Calu3 (cell line): ENCODE measurements around the gene SUCLA2. TPM values are rescaled to one million over a fixed set of nuclear protein-coding genes. Genes with fewer than 3 reads are reported as not detected.
"Not testable (repeated sequence)": the region's sequence is repeated elsewhere in the genome, so short reads cannot be mapped to it uniquely, and the experiment has no call there.

Experiments used
- BruUV-seq: library from RNA; stranded (reverse); fragments of 400-500 nt; replicated peaks from 2 replicates; lab custom pipeline; 2021; lab: Mats Ljungman, UMichigan
- CTCF ChIA-PET: fragments of 300-600 bp; sonication (Branson Sonifier 250); formaldehyde crosslinking; loops from one replicate; lab custom pipeline; 2022; ENCODE audit warnings: antibody characterized with exemption; lab: Charles Lee
- DNase-seq: peaks from one replicate; pipeline ENCODE4 v3.0.0; 2022
- H3K27ac Mint-ChIP-seq: one replicate; pipeline ENCODE4 v1.8.0; 2022; ENCODE audit warnings: mixed read lengths; ENCODE audit not compliant: unreplicated experiment
- H3K27me3 Mint-ChIP-seq: one replicate; pipeline ENCODE4 v1.8.0; 2022; ENCODE audit warnings: mixed read lengths; ENCODE audit not compliant: unreplicated experiment
- H3K36me3 Mint-ChIP-seq: one replicate; pipeline ENCODE4 v1.8.0; 2022; ENCODE audit warnings: mild to moderate bottlenecking, moderate library complexity, mixed read lengths; ENCODE audit not compliant: insufficient read depth, unreplicated experiment
- H3K4me1 Mint-ChIP-seq: one replicate; pipeline ENCODE4 v1.8.0; 2022; ENCODE audit warnings: mild to moderate bottlenecking, low read depth, mixed read lengths; ENCODE audit not compliant: unreplicated experiment
- H3K4me3 Mint-ChIP-seq: one replicate; pipeline ENCODE4 v1.8.0; 2022; ENCODE audit warnings: mild to moderate bottlenecking, low read depth, moderate library complexity, mixed read lengths; ENCODE audit not compliant: unreplicated experiment
- H3K9me3 Mint-ChIP-seq: one replicate; pipeline ENCODE4 v1.8.0; 2022; ENCODE audit warnings: low read depth, mixed read lengths; ENCODE audit not compliant: unreplicated experiment
- CTCF ChIP-seq: fragments of 200-600 bp; IDR thresholded peaks from one replicate; pipeline ENCODE4 v1.8.0; 2022; ENCODE audit warnings: antibody characterized with exemption; ENCODE audit not compliant: unreplicated experiment
- intact Hi-C: fragments of 100-400 bp; cut with micrococcal nuclease; formaldehyde crosslinking; loops from one replicate; pipeline ENCODE4 v1.10.0; 2022; ENCODE audit not compliant: unreplicated experiment
- total RNA-seq: library from RNA; stranded (reverse); gene quantifications from 2 replicates; pipeline ENCODE4 v1.2.3, GENCODE V29; 2022

Gene SUCLA2
- total RNA-seq, 1 experiment from 2014 or later, result 36.7 TPM

GRCh38 chr13:48006396-48006795 is 5.3 kb upstream of the SUCLA2 start:
- H3K4me3 Mint-ChIP-seq, result no peak overlapping the region
- H3K36me3 Mint-ChIP-seq, result peaks cover 12% of the 10 kb centered on the region
- intact Hi-C loops, result no loop called here
- no peaks in the 10 kb centered on the region for H3K9me3 Mint-ChIP-seq
- no TSS peak for BruUV-seq
- no peaks in the 10 kb centered on the region for H3K27me3 Mint-ChIP-seq
- CTCF ChIA-PET, result no interaction called here
- TF ChIP-seq CTCF, result no peak
- no peak overlapping the region for H3K27ac Mint-ChIP-seq
- DNase-seq, result no peak
- peaks cover 60% of the 10 kb centered on the region for H3K4me1 Mint-ChIP-seq

- Mint-ChIP-seq H3K4me1 (peaks cover 51% of the 10 kb centered on the region), H3K27me3 (no peaks in the 10 kb centered on the region), H3K9me3 (no peaks in the 10 kb centered on the region), H3K27ac (peak overlapping the region; percentile 8), H3K36me3 (peaks cover 28% of the 10 kb centered on the region), H3K4me3 (peak overlapping the region; percentile 6)
- no peak for TF ChIP-seq CTCF
- CTCF ChIA-PET, result no interaction called here
- BruUV-seq, result no TSS peak
- intact Hi-C loops, result no loop called here
- DNase-seq, result no peak
Observed at GRCh38 chr13:48004201-48004600, 3.1 kb upstream of the SUCLA2 start.

GRCh38 chr13:48001999-48002398 is 926 bp upstream of the SUCLA2 start:
- Mint-ChIP-seq H3K36me3 (peaks cover 29% of the 10 kb centered on the region), H3K27ac (peak overlapping the region; percentile 96), H3K4me1 (peaks cover 44% of the 10 kb centered on the region), H3K4me3 (peak overlapping the region; percentile 83)
- H3K27me3 Mint-ChIP-seq, H3K9me3 Mint-ChIP-seq, intact Hi-C loops, CTCF ChIA-PET: not testable (repeated sequence)
- DNase-seq, result peak; percentile 6
- BruUV-seq, result TSS peak; percentile 51

- CTCF ChIA-PET, result interaction anchor here (0.7 kb wide), 1 partner anchor 37 kb away, joined by 3 read pairs; the partner anchor contains the start of gene NUDT15
- peak overlapping the region; percentile 83 for H3K4me3 Mint-ChIP-seq
Observed at GRCh38 chr13:48000559-48001113, 437 bp downstream of the SUCLA2 start.

More at GRCh38 chr13:48000559-48001113, 437 bp downstream of the SUCLA2 start:
- H3K4me1 Mint-ChIP-seq, result peaks cover 44% of the 10 kb centered on the region
- H3K27me3 Mint-ChIP-seq, result no peaks in the 10 kb centered on the region
- no peaks in the 10 kb centered on the region for H3K9me3 Mint-ChIP-seq
- no peak for TF ChIP-seq CTCF
- peak; percentile 17 for DNase-seq
- BruUV-seq, result no TSS peak
- H3K27ac Mint-ChIP-seq, result peak overlapping the region; percentile 96
- intact Hi-C loops, result no loop called here
- H3K36me3 Mint-ChIP-seq, result peaks cover 29% of the 10 kb centered on the region
